Osteoblast (primary cell): ENCODE measurements around the gene ATG4A. TPM values are rescaled to one million over a fixed set of nuclear protein-coding genes. Genes with fewer than 3 reads are reported as not detected.

Experiments used
- DNase-seq: peaks from one replicate; pipeline ENCODE4 v3.0.0; 2011; ENCODE audit warnings: low spot score, mixed read lengths; ENCODE audit not compliant: insufficient read length; ENCODE audit errors: missing footprints
- H2AFZ ChIP-seq: 2 replicates; pipeline ENCODE4 v1.6.0; 2011; ENCODE audit warnings: mild to moderate bottlenecking, low read length
- H3K27ac ChIP-seq: 2 replicates; pipeline ENCODE4 v1.5.1; 2011; ENCODE audit warnings: mild to moderate bottlenecking, low read depth, low read length, moderate library complexity
- H3K27me3 ChIP-seq: 2 replicates; pipeline ENCODE4 v1.6.0; 2012; ENCODE audit warnings: mild to moderate bottlenecking, control low read depth, inconsistent platforms, low read length, moderate library complexity; ENCODE audit not compliant: insufficient read depth
- H3K36me3 ChIP-seq: 2 replicates; pipeline ENCODE4 v1.5.1; 2011; ENCODE audit warnings: mild to moderate bottlenecking, low read length, control low read depth, moderate library complexity; ENCODE audit not compliant: insufficient read depth
- H3K4me1 ChIP-seq: 2 replicates; pipeline ENCODE4 v1.5.1; 2011; ENCODE audit warnings: mild to moderate bottlenecking, low read length, control low read depth, moderate library complexity; ENCODE audit not compliant: insufficient read depth
- H3K4me2 ChIP-seq: 2 replicates; pipeline ENCODE4 v1.6.0; 2011; ENCODE audit warnings: mild to moderate bottlenecking, low read length; ENCODE audit not compliant: insufficient read depth
- H3K4me3 ChIP-seq: fragments of 200-600 bp; sonication (generic); 3 replicates; pipeline ENCODE4 v1.5.1; 2012; ENCODE audit warnings: mild to moderate bottlenecking, low read length, inconsistent platforms; ENCODE audit not compliant: insufficient read depth
- H3K79me2 ChIP-seq: 2 replicates; pipeline ENCODE4 v1.6.0; 2012; ENCODE audit warnings: mild to moderate bottlenecking, low read length, control low read depth, inconsistent platforms; ENCODE audit not compliant: insufficient read depth
- H3K9me3 ChIP-seq: 2 replicates; pipeline ENCODE4 v1.5.1; 2011; ENCODE audit warnings: low read depth, low read length, control low read depth
- H4K20me1 ChIP-seq: 2 replicates; pipeline ENCODE4 v1.6.0; 2012; ENCODE audit warnings: mild to moderate bottlenecking, low read length, control low read depth; ENCODE audit not compliant: insufficient read depth
- CTCF ChIP-seq: IDR thresholded peaks from 2 replicates; pipeline ENCODE4 v1.5.1; 2011; ENCODE audit warnings: mild to moderate bottlenecking, low read depth, low read length, moderate library complexity; ENCODE audit errors: extremely low read depth
- total RNA-seq: library from RNA; depleted of rRNA; stranded (reverse); fragments of >200 nt; gene quantifications from 2 replicates; pipeline ENCODE4 v1.2.3, GENCODE V29; 2012

Gene ATG4A
- total RNA-seq, 1 donor, result 6.9 TPM

- Histone ChIP-seq H3K27ac (no peak overlapping the region), H3K9me3 (no peaks in the 10 kb centered on the region), H3K4me3 (no peak overlapping the region), H3K27me3 (peaks cover 11% of the 10 kb centered on the region), H2AFZ (no peak overlapping the region), H3K79me2 (no peaks in the 10 kb centered on the region), H4K20me1 (no peaks in the 10 kb centered on the region), H3K4me1 (no peaks in the 10 kb centered on the region), H3K4me2 (no peak overlapping the region), H3K36me3 (no peaks in the 10 kb centered on the region)
- DNase-seq, result no peak
- TF ChIP-seq CTCF, result no peak
Measured at GRCh38 chrX:108126661-108127060, 35.1 kb downstream of the ATG4A start.

GRCh38 chrX:108127152-108127551 is 35.6 kb downstream of the ATG4A start:
- Histone ChIP-seq H3K36me3 (no peaks in the 10 kb centered on the region), H3K9me3 (no peaks in the 10 kb centered on the region), H2AFZ (no peak overlapping the region), H3K27me3 (peaks cover 11% of the 10 kb centered on the region), H3K27ac (no peak overlapping the region), H3K4me1 (no peaks in the 10 kb centered on the region), H3K4me2 (no peak overlapping the region), H3K4me3 (no peak overlapping the region), H4K20me1 (no peaks in the 10 kb centered on the region), H3K79me2 (no peaks in the 10 kb centered on the region)
- TF ChIP-seq CTCF, result no peak
- peak; percentile 9 for DNase-seq

- Histone ChIP-seq H2AFZ (no peak overlapping the region), H3K79me2 (no peaks in the 10 kb centered on the region), H3K4me2 (no peak overlapping the region), H3K36me3 (peaks cover 7% of the 10 kb centered on the region), H3K27me3 (peaks cover 20% of the 10 kb centered on the region), H3K4me1 (no peaks in the 10 kb centered on the region), H3K27ac (no peak overlapping the region), H3K9me3 (no peaks in the 10 kb centered on the region), H4K20me1 (no peaks in the 10 kb centered on the region), H3K4me3 (no peak overlapping the region)
- no peak for DNase-seq
- no peak for TF ChIP-seq CTCF
Measured at GRCh38 chrX:108130889-108131288, 39.3 kb downstream of the ATG4A start.

GRCh38 chrX:108131471-108131870 is 39.9 kb downstream of the ATG4A start:
- H4K20me1 ChIP-seq, result no peaks in the 10 kb centered on the region
- TF ChIP-seq CTCF, result no peak
- H3K4me3 ChIP-seq, result no peak overlapping the region
- no peak overlapping the region for H2AFZ ChIP-seq
- H3K9me3 ChIP-seq, result no peaks in the 10 kb centered on the region
- peaks cover 7% of the 10 kb centered on the region for H3K36me3 ChIP-seq
- H3K79me2 ChIP-seq, result no peaks in the 10 kb centered on the region
- DNase-seq, result no peak
- H3K4me1 ChIP-seq, result no peaks in the 10 kb centered on the region
- no peak overlapping the region for H3K4me2 ChIP-seq
- H3K27ac ChIP-seq, result no peak overlapping the region
- H3K27me3 ChIP-seq, result peaks cover 21% of the 10 kb centered on the region
